ENCODE data around the gene GSDME.
"Not testable (repeated sequence)": the region's sequence is repeated elsewhere in the genome, so short reads cannot be mapped to it uniquely, and the experiment has no call there.

The GSDME gene

GRCh38 chr7:24740871-24741270 lies 16.4 kb downstream of the GSDME start:
- no peak for DNase-seq

GRCh38 chr7:24739306-24739705 lies 18.0 kb downstream of the GSDME start:
- no peak for DNase-seq

GRCh38 chr7:24738577-24738976 lies 18.7 kb downstream of the GSDME start:
- DNase-seq = no peak

- no peak for DNase-seq
These were observed 20.0 kb downstream of the GSDME start for GRCh38 chr7:24737281-24737680.

GRCh38 chr7:24735594-24735993 lies 21.7 kb downstream of the GSDME start:
- DNase-seq = not testable (repeated sequence)

GRCh38 chr7:24734306-24734705 lies 23.0 kb downstream of the GSDME start:
- no peak for DNase-seq

- DNase-seq = no peak
These were observed 23.7 kb downstream of the GSDME start for GRCh38 chr7:24733414-24734060.

- DNase-seq = no peak
These were observed 24.4 kb downstream of the GSDME start for GRCh38 chr7:24732646-24733413.

GRCh38 chr7:24731313-24731712 lies 26.0 kb downstream of the GSDME start:
- no peak for DNase-seq

GRCh38 chr7:24730018-24730369 lies 27.3 kb downstream of the GSDME start:
- DNase-seq = no peak

GRCh38 chr7:24729365-24730017 lies 27.8 kb downstream of the GSDME start:
- no peak for DNase-seq

- peak; percentile 30 for DNase-seq
These were observed 28.5 kb downstream of the GSDME start for GRCh38 chr7:24728503-24729364.

GRCh38 chr7:24728121-24728500 lies 29.2 kb downstream of the GSDME start:
- no peak for DNase-seq

- no peak for DNase-seq
These were observed 29.8 kb downstream of the GSDME start for GRCh38 chr7:24727154-24728120.

- no peak for DNase-seq
These were observed 31.6 kb downstream of the GSDME start for GRCh38 chr7:24725554-24726241.

GRCh38 chr7:24724451-24725190 lies 32.6 kb downstream of the GSDME start:
- DNase-seq = no peak

- DNase-seq = no peak
These were observed 34.1 kb downstream of the GSDME start for GRCh38 chr7:24723178-24723530.

GRCh38 chr7:24722386-24723177 lies 34.7 kb downstream of the GSDME start:
- DNase-seq = peak; percentile 36

- no peak for DNase-seq
These were observed 35.7 kb downstream of the GSDME start for GRCh38 chr7:24721481-24722001.

GRCh38 chr7:24720283-24720682 lies 37.0 kb downstream of the GSDME start:
- no peak for DNase-seq
